AG20443 (cell line): ENCODE measurements around the gene TAX1BP1.

Experiments used
- DNase-seq: peaks from one replicate; pipeline ENCODE4 v3.0.0; 2012; ENCODE audit warnings: low spot score, mixed read lengths

The TAX1BP1 gene

DNA sequence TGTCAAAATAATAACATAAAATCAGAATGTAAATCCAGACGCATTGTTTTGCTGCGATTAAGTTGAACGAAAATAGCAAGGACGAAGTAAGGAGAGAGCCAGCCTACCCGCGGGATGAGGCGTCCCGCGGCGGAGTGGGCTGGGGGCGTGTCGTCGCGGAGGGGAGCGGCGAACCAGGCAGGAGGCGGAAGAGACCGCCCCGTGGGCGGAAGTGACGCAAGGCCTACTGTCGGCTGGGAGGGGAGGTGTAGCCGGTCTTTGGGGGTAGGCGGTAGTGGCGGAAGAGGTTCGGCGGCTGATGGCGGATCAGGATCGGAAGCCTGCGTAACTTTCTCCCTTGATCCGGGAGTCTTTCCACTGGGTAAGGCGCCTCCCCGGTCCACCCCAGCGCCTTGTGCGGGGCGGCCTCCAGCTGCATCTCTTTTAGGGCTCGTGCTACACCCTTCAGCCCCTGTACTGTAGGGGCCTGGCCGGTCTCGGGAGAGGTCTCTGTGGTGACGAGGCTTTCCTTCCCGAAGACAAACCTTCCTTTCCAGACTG is at the start of gene TAX1BP1:
Gene TAX1BP1 (plus strand): TSS at position 254 of the 540 bp plus-strand sequence. CDS start 8,363 bp downstream, outside the sequence.
- peak; percentile 99 for DNase-seq

DNA sequence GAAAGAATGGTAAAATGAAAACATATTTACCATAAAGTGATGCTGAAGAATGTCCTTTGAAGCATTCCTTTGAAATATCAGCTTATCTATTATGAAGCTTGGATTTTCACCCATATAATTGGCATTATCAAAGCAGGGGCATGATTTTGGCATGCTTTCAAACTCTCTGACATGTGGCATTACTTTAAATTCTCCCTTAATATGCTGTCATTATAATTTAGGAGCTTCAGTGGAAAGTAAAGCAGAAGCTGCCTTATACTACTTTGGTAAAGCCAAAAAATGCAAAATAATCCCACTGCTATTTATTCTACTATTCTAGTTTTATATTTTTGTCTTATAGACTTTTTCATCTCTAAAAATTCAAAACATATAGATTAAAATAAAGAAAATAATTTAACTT is 49.3 kb upstream of the TAX1BP1 start:
- DNase-seq, result no peak

DNA sequence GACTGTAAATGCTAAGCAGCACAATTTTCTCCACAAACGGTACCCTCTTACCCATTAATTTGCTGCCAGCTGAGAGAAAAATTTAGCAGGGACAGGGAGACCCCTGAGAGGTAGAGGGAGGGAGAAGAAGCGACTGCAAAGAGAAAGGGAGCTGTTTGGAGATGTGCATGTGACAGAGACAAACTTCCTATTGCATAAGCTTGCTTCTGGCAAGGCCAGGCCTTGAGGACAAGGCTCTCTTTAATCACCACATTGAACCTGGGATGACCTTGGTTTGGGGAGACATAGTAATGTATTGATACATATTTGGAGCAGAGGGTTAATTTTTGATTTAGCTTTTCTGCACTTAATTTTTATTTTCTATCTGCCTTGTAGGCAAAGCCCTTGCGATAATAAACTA is 46.2 kb upstream of the TAX1BP1 start:
- DNase-seq, result no peak

DNA sequence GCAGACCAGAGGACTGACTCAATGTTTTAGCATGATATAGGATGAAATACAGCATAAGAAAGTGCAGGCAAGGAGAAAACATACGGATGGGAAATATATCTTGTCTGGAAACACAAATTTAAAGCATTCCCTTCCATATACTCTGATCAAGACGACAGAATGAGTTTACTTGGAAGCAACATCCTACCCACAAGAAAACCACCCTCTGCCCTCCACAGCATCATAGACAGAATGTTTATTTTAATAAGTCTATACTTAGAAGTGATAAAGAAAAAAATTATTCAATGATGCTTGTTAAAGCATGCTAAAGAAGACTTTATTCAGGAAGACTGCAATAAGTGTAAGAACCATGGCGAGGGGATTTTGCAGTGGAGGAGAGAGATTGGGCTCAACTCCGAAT is 44.9 kb upstream of the TAX1BP1 start:
- DNase-seq, result no peak

DNA sequence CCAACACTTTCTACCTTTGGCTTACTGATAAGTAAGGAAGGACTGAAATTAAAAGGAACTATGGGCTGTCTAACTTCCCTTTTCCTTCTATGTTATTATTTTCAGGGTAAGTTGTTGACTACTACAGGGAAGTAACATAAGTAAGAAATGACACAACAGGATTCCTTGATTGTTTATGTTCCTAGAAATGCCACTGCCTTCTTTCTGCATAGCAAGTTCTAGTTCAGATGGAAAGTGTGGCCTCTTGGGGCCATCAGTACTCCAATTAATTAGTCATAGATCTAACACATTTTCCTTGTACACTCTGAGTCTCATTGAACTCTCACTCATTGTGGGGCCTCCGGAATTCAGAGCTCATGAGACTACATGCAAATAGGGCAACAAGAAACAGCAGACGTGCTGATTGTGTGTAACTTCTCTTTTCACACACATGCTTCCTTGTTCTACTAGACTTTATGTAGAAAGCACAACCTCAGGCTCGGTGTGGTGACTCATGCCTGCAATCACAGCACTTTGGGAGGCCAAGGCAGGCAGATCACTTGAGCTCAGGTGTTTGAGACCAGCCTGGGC is 42.0 kb upstream of the TAX1BP1 start:
- DNase-seq, result no peak

DNA sequence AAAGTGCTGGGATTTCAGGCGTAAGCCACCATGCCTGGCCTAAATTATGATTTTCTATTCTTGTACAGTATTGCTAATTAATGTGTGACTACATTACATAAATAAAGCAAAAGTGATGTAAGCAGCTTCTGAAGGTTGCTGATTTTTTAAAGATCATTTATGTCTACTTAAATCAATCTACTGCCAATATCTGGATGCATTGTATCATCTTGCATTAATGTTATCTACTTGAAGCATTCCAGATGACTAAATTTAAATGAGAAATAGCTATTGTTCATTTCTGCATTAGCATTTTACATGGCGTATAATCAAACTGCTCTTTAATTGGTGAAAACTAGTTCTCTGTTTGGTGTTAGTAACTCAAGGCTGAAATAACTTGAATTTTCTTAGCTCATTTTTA is 40.2 kb upstream of the TAX1BP1 start:
- DNase-seq, result no peak

DNA sequence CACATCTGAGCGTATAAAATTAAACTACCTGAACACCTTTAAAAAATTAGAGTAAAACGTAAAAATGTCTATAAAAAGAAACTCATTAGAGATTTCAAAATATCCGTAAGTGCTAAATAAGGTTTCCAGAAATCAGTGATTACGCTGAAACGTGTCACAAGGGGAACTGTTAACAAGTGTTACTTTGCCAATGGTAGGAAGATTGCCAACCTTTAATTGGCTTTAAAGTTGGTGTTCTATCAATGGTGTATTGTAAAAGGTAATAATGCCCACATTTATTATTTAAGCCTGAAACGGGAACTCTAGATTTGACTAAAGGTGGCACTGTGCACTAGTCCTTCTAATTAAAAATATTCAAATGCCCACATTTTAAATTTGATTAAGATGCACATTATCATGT is 39.5 kb upstream of the TAX1BP1 start:
- DNase-seq, result no peak

DNA sequence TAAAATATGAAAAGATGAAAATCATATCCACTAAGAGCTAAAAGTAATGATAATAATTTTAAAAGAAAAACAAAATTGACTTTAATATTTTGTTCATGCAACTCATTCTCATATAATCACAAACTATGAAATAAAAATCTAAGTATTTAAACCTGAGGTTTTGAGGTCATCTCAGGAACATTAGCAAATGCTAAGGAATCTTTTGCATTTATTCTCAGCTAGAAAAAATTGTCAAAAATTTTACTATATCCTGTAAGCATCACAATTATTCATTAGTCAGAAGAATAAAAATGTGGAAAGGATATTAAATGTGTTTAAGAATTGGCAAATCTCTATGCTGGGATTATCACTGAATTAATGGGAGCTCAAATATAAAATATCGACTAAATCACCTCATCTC is 36.8 kb upstream of the TAX1BP1 start:
- no peak for DNase-seq

DNA sequence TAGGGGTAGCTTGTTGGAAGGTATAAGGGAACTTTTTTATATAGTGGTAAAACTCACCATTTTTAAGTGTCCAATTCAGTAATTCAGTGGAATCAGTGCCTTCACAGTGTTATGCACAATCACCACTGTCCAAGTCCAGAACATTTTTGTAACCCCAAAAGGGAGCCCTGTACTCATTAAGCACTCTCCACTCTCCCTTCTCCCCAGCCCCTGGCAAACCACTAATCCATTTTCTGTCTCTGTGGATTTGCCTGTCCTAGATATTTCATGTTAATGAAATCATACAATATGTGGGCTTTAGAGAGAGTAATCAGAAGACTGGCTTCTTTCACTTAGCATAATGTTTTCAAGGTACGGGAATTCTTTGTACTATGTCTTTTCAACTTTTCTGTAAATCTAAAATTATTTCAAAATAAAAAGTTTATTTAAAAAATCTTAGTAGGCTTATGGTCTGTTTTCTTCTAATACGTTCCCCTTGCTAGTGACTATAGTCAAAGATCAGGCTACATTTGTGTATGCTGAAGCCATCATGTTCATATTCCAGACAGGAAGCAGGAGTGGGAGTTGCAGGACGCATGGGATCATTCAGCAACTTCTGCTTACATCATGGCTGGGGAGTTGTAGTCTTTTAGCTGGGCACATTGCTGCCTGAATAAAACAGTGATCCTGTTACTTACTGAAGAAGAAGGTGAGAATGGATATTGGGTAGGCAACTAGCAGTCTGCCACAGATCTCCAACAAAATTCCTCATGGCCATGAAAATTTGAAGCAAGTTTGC is 35.4 kb upstream of the TAX1BP1 start:
- DNase-seq, result no peak

DNA sequence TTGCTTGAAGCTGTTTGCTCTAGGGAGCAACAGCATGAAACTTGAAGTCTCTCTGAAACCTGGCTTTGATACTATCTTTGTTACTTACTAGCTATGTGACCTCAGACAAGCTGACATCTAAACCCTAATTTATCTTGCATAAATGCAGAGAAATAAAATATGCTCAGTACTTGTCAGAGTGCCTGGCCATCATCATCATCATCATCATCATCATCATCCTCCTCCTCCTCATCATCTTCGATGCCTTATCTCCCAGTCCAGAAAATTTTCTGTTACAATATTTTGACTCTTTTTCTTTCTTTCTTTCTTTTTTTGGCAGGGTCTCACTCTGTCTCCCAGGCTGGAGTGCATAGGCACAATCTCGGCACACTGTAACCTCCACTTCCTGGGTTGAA is 34.8 kb upstream of the TAX1BP1 start:
- no peak for DNase-seq

DNA sequence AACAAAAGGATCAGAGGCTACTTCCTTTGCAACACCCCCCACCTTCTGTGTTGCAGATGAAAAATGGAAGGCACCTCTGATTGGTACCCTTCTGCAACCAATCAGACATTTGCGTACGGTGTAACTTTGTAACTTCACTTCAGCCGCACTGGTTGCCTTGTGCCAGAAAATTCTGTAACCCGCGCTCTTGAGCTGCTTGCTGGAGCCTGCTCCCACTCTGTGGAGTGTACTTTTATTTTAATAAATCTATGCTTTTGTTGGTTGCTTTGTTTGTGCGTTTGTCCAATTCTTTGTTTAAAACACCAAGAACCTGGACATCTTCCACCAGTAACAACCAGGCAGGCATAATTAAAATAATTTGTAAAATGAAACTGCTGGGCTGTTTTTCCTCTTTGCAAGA is 31.5 kb upstream of the TAX1BP1 start:
- no peak for DNase-seq

DNA sequence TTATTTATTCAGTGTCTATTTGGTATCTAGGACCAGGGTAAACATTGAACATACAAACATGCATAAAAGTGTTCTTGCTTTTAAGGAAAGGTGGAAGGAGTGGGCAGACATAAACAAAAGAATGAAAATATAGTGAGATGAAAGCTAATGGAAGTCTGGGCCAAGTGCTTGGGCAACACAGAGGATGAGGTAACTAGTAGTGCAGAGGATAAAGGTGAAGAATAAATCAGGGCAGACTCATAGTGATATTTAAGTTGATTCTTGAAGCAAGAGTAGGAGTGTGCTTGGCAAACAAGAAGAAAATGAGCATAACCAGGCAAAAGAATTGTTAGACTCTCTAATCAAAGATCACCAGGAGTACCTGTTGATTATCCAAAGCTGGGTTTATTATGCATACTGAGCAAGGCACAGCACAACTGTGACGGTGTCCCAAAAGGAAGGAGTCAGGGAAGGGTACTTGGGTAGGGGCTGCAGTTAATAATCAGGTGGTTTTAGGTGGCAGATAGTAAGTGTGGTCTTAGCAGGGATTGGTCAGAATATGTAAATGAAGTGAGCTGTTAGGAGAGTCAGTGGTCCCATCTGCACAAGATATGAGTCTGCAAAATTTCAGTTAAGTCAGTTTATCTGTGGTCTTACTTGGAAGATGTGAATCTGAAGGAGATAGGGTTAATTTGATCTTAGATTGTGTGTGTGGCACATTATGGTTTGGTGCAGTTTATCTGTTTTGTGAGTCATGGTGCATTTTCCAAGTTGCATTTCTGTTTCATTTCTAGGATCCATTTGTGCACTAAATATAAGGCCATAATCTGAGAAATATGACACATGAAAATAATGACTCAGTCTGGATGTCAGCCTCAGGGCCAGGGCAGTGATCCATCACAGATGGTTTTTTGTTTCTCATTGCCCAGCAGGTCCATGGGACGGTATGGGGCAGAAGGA is 30.6 kb upstream of the TAX1BP1 start:
- peak; percentile 74 for DNase-seq

DNA sequence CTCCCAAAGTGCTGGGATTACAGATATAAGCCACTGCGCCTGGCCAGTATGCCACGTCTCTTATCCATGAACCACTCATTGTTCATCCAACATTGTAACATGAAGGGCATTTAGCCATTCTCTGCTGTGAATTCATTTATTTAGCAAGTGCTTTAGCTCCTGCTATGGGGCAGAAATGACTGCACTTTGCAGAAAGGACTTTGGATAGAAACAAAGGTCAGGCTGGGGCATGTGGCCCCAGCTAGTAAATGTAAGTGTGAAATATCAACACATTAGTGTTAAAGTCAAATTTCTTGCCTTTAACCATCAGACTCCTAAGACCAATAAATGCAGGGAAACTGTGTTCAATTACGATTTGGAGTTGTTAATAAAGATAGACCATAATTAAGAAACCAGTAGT is 27.7 kb upstream of the TAX1BP1 start:
- DNase-seq, result no peak

DNA sequence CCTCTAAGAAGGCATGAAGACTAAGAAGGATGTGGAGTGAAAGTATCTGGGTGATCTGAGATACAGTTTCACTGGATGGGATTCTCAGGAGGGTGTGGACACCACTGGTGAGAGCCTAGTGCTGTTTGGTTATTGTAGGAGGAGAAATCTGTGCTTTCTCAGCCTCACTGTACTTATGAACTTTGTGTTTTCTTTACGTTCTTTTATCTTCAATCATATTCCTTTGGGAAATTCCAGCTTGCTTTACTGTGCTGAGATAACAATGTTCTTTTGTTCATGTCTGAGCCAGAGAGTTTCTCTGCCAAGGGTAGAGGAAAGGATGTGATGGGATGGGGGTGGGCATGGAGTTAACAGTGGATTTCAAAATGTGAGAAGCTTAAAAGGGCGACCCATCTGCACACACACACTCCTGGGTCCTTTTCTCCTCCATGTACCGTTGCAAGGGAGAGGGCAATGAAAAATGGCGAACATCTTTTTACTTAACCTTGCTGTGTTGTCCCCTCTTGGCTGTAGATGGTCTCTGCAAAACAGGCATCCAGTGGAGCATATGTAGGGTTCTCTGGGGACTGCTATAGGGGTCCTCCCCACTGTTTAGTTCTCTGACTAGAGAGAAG is 25.0 kb upstream of the TAX1BP1 start:
- no peak for DNase-seq

DNA sequence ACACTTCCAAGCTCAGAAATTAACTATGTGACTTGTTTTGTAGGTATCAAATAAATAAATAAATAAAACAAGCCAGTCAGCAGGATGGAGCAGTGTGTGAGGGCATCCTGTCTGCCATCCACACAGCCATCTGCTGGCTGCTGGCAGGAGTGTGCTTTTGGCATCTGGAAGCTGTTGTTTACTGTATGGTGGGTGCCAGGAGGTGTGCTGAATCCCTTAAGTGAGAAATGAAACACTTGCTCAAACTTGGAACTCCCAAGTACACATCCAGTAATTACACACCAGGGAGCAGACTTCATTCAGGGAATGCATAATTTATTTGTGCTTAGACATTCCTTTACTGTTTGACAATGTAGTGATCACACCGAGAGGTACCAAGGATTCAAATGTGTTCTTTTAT is 16.9 kb upstream of the TAX1BP1 start:
- no peak for DNase-seq

DNA sequence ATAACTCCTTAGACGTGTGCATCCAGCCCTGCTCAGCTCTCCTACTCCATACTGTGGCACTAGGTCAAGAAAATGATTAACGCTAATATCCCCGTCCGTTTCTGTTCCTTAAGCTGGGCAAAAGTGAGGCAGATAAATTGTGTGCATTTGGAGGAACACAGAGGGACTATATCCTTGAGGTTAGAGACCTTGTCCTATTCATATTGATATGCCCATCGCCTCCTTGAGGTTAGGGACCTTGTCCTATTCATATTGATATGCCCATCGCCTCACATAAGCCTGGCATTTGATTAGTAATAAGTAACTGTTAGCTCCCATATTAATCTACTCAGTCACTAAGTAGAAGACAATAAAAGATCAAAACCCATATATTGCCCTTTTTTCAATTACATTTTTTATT is 12.9 kb upstream of the TAX1BP1 start:
- no peak for DNase-seq

DNA sequence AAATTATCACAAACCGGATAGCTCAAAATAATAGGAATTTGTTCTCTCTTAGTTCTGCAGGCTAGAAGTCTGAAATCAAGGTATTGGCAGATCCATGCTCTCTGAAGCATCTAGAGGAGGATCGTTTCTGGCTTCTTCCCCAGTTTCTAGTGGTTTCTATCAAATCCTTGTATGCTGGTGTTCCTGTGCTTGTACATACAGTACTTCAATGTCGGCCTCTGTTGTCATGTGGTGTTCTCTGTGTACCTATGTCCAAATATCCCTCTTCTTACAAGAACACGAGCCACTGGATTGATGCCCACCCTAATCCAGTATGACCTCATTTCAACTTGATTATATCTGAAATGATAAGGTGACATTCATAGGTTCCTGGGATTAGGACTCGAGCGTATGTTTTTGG is 9.8 kb upstream of the TAX1BP1 start:
- DNase-seq, result no peak

DNA sequence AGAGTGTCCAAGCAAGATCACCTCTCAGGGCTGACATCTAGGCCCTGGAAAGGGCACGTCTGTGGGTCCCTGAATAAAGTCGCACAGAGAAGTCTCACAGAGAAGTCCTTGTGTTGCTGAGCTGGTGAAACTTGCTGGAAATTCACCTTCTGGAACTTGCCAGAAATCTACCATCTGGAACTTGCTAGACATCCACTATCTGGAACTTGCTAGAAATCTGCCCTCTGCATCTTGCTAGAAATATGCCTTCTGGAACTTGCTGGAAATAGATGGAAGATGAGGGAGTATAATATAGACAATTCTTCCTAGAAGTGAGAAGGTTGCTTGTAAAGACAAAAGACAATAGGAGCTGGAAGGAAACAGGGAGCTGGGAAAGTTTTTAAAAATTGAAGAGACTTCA is 5.4 kb upstream of the TAX1BP1 start:
- DNase-seq, result no peak

DNA sequence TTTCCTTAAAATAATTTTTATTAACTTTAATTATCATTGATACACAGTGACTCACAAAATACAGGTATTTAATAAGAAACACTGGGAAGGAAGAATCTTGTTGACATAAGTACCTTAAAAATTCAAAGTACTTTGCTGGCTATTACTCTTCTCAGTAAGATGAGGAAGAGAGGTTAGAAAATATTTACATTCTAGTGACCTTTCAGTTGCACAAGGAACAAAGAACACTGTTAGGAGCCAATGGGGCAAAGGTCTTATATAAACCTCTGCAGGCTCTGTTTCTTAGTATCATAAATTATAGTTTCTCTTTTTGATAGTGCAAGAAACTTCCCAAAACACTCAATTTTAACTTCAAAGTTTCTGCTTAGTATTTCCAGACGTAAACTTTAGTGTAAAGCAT is 4.8 kb upstream of the TAX1BP1 start:
- no peak for DNase-seq

DNA sequence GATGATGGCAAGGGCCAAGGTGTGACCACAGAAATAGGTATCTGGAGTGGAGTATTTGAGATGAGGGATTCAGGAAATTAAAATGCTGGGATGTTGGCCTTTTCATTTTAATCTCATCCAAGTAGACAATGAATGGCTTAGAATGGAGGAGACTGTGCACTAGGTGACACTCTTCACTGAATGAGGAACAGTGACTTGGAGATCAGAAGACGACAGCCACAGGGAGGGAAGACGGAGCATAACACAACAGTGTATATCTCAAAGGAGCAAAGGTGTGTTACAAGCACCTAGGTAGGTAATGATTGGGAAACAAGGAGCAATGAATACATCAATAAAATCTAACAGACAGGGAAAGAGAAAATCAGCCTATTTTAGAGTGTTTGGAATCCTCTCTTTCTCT is 4.1 kb upstream of the TAX1BP1 start:
- DNase-seq, result no peak

DNA sequence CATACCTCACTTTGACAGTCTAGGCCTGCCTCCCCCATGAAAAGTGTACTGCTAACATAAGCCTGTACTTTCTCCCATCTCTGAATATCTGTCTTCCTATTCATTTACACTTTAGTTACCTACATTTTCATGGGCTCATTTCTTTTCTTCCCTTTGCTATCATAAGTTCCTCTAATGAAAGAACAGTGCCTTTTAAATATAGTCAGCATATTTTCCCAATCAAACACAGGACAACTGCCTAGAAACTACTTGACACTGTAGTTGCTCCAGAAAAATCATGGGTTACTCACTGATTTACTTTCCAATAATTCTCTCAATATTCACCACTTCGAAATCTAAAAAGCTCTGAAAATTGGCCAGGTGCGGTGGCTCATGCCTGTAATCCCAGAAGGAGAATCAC is 2.8 kb upstream of the TAX1BP1 start:
- no peak for DNase-seq

DNA sequence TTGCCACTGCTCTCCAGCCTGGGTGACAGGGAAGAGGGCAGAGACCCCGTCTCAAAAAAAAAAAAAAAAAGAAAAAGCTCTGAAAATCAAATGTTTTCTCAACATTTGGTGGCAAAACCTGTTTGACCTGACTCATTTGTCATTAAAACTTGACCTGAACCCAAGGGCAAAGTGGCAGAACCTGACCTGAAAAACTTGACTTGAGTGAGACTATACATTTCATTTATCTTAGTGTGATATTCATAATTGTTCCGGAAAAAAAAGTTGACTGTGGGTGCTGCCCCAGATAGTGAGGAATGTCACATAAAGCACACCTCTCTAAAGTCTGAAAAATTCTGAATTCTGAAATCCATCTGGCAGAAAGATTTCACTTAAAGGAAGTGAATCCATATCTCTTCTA is 2.3 kb upstream of the TAX1BP1 start:
- DNase-seq, result no peak
